Stimulated activated CD8-positive, alpha-beta memory T cell treated with anti-CD3 and anti-CD28 coated beads, Interleukin-15, amount 100 ng/mL, for 48 hours (primary cell): ENCODE data around the gene RAP1GAP2.
"Not testable (repeated sequence)": the region's sequence is repeated elsewhere in the genome, so short reads cannot be mapped to it uniquely, and the experiment has no call there.

ENCODE experiments used
- DNase-seq, 2 donors: peaks; one replicate each; pipeline ENCODE4 v3.0.0-alpha.2; 2020; ENCODE audit warnings: low read depth in 2 of 2

Gene RAP1GAP2

DNA sequence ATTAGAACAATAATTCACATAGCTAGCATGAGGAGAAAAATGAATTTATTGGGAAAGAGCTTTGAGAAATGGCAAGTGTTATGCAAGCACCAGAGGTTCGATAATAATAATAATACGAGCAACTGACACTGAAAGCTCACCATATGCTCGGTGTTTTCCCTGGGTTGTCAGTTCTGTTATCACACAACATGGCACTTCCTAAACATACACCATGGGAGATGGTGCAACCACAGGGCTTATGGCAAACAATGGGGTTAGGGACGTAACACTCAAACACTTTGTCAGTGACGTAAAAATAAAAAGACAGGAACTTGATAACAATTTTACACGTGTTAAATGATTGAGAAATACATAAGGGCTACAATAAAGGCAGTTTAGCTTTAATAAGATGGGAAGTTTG lies 243.5 kb downstream of the RAP1GAP2 start:
- DNase-seq = no peak

DNA sequence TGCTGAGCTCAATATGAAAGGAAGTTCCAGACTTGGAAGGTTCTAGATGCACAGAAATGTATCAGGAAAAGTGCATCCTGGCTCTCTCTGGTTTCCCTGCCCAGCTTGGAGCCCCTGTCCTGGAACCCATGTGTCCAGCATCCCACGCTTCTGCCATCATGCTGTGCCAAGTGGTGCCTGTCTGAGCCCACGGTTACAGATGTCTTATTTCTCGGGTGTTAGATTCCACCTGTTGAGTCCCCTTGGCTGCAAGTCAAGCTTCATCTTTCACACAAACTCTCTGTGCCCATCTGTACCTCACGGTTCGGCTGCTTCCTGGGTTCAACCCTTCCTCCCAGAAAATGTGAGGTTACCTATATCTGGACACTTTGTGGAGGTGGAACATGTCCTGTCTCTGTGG lies 244.6 kb downstream of the RAP1GAP2 start:
- no peak for DNase-seq

DNA sequence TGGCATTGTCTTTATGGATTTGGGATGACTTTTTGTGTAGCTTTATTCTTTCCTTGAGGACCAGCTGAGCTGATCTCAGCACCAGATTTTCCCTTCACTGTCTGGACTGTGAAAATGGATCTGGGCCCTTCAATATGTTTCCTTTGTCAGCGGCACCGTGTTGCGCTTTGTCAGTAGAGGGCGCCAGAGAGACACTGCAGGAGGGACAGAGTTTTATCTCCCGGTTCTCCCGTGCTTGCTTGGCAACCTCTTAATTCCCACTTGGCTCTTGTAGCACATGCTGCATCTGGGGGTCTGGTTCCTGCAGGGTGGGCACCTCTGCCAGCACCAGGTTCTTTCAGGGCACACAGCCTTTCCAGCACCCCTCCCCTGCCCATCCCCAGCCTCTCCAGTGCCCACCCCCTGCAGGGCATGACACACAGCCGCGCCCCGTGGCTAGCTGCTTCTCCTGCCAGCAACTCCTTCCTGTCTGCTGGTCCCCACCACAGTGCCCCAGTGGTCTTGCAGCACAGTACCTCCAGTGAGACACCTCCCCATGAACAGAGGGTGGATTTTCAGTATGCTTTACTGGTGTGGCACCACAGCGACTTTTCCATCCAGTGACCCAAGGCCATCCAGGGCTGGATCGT lies 247.6 kb downstream of the RAP1GAP2 start:
- DNase-seq = no peak

DNA sequence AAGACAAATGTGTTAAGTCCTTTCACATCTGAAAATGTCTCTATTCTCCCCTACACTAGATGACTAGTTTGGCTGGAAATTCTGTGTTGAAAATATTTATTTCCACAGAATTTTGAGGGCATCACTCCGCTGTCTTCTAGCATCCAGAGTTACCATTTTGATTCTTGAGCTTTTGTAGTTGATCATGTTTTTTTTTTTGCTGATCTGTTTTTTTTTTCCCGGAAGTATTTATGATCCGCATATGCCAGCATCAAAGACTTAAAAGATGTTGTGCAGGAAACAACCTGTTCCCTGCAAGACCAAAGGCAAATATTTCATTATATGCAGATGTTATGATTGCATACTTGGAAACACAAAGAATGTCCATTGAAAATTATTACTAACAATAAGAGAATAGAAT lies 250.5 kb downstream of the RAP1GAP2 start:
- no peak for DNase-seq

DNA sequence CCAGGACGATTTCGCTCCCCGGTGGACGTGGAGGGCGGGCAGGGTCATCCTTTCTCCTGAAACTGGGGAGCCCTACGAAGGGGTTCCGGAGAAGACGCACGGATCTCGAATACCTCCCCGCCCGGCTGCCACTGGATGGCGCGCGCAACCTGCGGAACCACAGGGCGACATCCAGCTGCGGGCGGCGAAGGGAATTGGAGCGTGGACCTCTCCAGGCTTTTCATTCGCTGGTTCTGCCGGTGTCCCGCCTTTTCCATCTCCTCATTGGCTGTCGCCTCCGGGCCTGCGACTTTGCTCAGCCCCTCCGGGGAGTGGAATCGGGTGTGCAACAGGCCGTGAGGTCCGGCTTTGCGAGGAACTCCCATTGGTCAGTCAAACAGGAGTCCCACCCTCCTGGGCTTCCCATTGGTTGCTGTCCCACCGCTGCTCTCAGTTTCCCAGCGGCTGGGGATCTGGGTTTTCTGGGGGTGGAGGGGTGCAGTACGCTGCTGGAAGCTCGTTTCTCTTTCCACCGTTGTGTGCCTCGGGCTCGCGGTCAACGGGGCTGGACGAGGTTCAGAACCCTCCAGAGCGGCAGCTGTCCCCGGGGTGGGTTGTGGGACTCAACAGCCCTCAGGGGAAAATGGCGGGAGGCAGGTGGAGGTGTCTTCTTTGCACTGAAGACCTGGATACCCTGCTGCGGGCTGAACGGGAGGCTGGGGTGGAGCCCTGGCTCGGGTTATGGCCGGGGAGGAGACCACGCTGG lies 252.7 kb downstream of the RAP1GAP2 start:
- peak; percentile 90 to 91 for DNase-seq

DNA sequence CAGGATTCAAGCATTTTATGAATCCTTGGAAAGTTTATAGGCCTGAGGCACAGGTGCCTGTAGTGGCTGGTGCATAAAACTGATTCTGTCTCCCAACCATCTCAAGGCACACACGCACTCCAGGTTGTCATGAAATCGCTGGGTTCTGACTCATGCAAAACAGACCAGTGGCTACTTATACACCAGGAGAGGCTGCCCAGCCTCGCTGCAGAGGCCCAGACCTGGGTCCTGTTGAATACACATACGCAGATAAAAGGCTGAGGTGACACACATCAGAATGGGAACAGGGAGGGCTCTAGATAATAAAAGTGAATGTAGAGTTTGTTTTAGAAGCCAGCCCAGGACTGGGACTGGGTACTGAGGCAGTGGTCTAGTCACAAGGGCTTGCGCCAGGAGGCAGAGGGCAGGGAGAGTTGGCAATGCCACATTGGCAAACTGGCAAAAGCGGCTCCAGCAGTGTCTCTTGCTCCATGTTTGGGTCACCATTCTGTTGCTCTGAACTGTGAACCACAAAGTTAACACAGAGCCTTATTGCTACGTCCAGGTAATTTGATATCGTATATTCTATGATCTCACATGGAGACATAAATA lies 253.6 kb downstream of the RAP1GAP2 start:
- DNase-seq = no peak

DNA sequence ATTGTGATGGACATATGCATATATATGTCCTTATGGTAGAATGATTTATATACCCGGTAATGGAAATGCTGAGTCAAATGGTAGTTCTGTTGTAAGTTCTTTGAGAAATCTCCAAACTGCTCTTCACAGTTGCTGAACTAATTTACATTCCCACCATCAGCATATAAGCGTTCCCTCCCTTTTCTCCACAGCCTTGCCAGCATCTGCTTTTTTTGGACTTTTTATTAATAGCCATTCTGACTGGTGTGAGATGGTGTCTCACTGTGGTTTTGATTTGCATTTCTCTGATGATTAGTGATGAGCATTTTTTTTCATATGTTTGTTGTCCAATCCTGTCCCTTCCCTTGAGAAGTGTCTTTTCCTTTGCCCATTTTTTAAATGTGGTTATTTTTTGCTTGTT lies 258.6 kb downstream of the RAP1GAP2 start:
- DNase-seq = not testable (repeated sequence)

DNA sequence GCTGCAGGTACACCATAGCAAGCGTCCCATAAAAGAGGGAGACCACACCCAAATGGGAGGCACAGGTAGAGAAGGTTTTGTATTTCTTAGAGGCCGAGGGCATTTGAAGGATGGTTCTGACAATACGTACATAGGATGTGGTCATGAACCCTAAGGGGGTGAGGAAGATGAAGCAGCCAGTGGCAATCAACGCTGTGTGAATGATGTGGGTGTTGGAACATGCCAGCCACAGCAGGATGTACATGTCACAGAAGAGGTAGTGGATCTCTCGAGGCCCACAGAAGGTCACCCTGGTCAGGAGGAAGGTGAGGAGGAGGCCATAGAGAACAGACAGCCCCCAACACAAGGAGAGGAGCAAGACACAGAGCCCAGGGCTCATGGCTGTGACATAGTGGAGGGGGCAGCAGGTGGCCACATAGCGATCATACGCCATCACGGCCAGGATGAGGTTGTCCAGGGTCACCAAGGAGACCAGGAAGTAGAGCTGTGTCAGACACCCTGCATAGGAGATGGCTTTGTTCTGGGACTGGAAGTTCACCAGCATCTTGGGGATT lies 266.7 kb downstream of the RAP1GAP2 start:
- not testable (repeated sequence) for DNase-seq

DNA sequence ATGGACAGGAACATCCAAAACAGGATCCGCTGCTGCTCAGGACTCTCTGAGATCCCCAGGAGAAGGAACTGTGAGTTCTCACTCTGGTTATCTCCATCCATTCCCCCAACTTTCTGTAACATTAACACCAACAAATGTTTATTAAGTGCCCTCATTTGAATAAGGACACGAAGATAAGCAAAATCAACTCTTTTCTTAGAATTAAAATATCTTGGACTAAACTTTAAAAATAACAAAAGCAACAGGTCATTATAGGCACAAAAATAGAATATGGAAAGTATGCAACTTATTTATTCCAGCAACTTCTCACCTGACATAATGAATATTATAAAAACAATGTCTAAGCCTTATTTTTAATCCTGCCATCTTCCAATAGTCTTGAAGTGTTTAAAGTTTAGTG lies 267.3 kb downstream of the RAP1GAP2 start, which contains the start of gene OR1D5:
TSS of gene OR1D5 (minus strand) at position 101 of the 400 bp plus-strand sequence. CDS start at position 101, 0 bp downstream.
- DNase-seq = not testable (repeated sequence)

DNA sequence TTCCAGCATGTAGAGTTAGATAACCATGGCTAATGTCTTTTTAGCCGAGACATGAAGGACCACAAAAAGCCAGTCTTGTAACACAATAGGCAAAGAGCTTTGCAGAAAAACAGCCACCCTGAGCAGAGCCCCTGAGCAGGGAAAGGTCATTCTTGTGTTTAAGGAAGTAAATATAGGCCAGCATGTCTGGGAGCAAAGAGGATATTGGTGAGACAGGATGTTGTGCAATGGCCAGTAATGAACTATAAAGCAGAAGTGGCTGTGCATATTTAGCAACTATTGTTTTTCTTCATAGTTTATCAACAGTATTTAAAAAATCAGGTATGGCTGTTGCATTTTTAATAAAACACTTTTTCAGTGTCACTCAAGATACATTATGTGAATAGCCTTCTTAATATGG lies 269.0 kb downstream of the RAP1GAP2 start:
- not testable (repeated sequence) for DNase-seq

DNA sequence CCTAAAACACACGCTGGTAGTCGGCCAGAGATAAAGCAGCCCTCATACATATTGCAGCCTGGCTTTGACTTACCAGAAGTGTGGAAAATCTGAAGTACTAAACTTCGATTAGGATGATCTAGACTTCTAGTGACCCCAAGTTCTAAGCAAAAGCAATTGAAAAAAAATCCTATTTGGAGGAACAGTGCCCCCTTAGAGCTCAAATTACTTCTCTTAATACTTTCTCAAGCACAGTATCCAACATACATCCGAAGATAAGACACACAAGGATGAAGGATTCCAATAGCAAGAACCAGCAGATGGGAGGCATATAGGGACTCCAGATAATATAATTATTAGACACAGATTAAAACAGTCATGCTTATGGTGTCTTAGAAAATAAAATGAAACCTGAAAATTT lies 277.6 kb downstream of the RAP1GAP2 start:
- DNase-seq = not testable (repeated sequence)
